ENCODE results near the gene SHC3.
"Not testable (repeated sequence)": the region's sequence is repeated elsewhere in the genome, so short reads cannot be mapped to it uniquely, and the experiment has no call there.

The SHC3 gene

GRCh38 chr9:89177944-89178829 lies at the start of gene SHC3:
SHC3 (minus strand) TSS chr9:89178818; CDS start chr9:89178460, 358 bp downstream.
- peak; percentile 78 for DNase-seq

- peak; percentile 69 for DNase-seq
Observed at GRCh38 chr9:89225991-89226471, 47.4 kb upstream of the SHC3 start.

- no peak for DNase-seq
Observed at GRCh38 chr9:89225587-89225986, 47.0 kb upstream of the SHC3 start.

- DNase-seq, result no peak
Observed at GRCh38 chr9:89225036-89225435, 46.4 kb upstream of the SHC3 start.

- DNase-seq, result no peak
Observed at GRCh38 chr9:89224633-89225032, 46.0 kb upstream of the SHC3 start.

GRCh38 chr9:89223396-89223977 lies 44.9 kb upstream of the SHC3 start:
- DNase-seq, result no peak

- no peak for DNase-seq
Observed at GRCh38 chr9:89219637-89220036, 41.0 kb upstream of the SHC3 start.

GRCh38 chr9:89218040-89218928 lies 39.7 kb upstream of the SHC3 start:
- peak; percentile 47 for DNase-seq

- no peak for DNase-seq
Observed at GRCh38 chr9:89215342-89215741, 36.7 kb upstream of the SHC3 start.

GRCh38 chr9:89213396-89213880 lies 34.8 kb upstream of the SHC3 start:
- DNase-seq, result no peak

GRCh38 chr9:89212171-89212570 lies 33.6 kb upstream of the SHC3 start:
- no peak for DNase-seq

- DNase-seq, result not testable (repeated sequence)
Observed at GRCh38 chr9:89209311-89209710, 30.7 kb upstream of the SHC3 start.

- no peak for DNase-seq
Observed at GRCh38 chr9:89207026-89207425, 28.4 kb upstream of the SHC3 start.

GRCh38 chr9:89204801-89205200 lies 26.2 kb upstream of the SHC3 start:
- DNase-seq, result no peak

- DNase-seq, result no peak
Observed at GRCh38 chr9:89195131-89195797, 16.6 kb upstream of the SHC3 start.

GRCh38 chr9:89194421-89195130 lies 16.0 kb upstream of the SHC3 start:
- no peak for DNase-seq

GRCh38 chr9:89191004-89191403 lies 12.4 kb upstream of the SHC3 start:
- no peak for DNase-seq

GRCh38 chr9:89189215-89189614 lies 10.6 kb upstream of the SHC3 start:
- DNase-seq, result no peak

GRCh38 chr9:89187950-89188349 lies 9.3 kb upstream of the SHC3 start:
- no peak for DNase-seq

- no peak for DNase-seq
Observed at GRCh38 chr9:89187541-89187940, 8.9 kb upstream of the SHC3 start.

- DNase-seq, result no peak
Observed at GRCh38 chr9:89186960-89187359, 8.3 kb upstream of the SHC3 start.

GRCh38 chr9:89185980-89186379 lies 7.4 kb upstream of the SHC3 start:
- DNase-seq, result peak; percentile 31
